Activated T-cell treated with anti-CD3 and anti-CD28 coated beads, Interleukin-2, amount 50 U/mL, for 4 hours (primary cell): ENCODE results near the gene C5AR2. TPM values are rescaled to one million over a fixed set of nuclear protein-coding genes. Genes with fewer than 3 reads are reported as not detected.
A peak's percentile ranks its signal among the peaks of the same experiment; 100 is the strongest.
"Not testable (repeated sequence)": the region's sequence is repeated elsewhere in the genome, so short reads cannot be mapped to it uniquely, and the experiment has no call there.

Experiments
- ATAC-seq, 2 donors: fragments of 200-7000 bp; cut with Tn5 transposase; one replicate each; pipeline ENCODE4 v1.10.0; 2021
- DNase-seq: peaks from one replicate; pipeline ENCODE4 v3.0.0-alpha.2; 2020
- H3K27me3 Mint-ChIP-seq: one replicate; pipeline ENCODE4 v1.8.0; 2021; ENCODE audit warnings: low read depth, mixed read lengths
- H3K36me3 Mint-ChIP-seq: one replicate; pipeline ENCODE4 v1.8.0; 2022; ENCODE audit warnings: mixed read lengths; ENCODE audit not compliant: insufficient read depth
- H3K4me1 Mint-ChIP-seq: one replicate; pipeline ENCODE4 v1.8.0; 2021; ENCODE audit warnings: low read depth, mixed read lengths
- H3K4me3 Mint-ChIP-seq: one replicate; pipeline ENCODE4 v1.8.0; 2021; ENCODE audit warnings: mild to moderate bottlenecking, moderate library complexity, mixed read lengths
- H3K9me3 Mint-ChIP-seq: one replicate; pipeline ENCODE4 v1.8.0; 2021; ENCODE audit warnings: mixed read lengths
- total RNA-seq, 3 donors: library from RNA; stranded (reverse); gene quantifications; one replicate each; pipeline ENCODE4 v1.2.1, GENCODE V29; 2021

C5AR2 gene
- total RNA-seq, 3 donors from 2014 or later, result not detected

- DNase-seq (no peak), ATAC-seq (no peak)
- Mint-ChIP-seq H3K9me3 (no peaks in the 10 kb centered on the region), H3K4me3 (no peak overlapping the region), H3K4me1 (peaks cover 10% of the 10 kb centered on the region), H3K27me3 (no peaks in the 10 kb centered on the region), H3K36me3 (no peaks in the 10 kb centered on the region)
Observed at GRCh38 chr19:47340477-47341208, 8.7 kb downstream of the C5AR2 start.

GRCh38 chr19:47341734-47342133 is 9.8 kb downstream of the C5AR2 start:
- DNase-seq (no peak), ATAC-seq (no peak)
- Mint-ChIP-seq H3K9me3 (no peaks in the 10 kb centered on the region), H3K4me1 (peaks cover under 1% of the 10 kb centered on the region), H3K4me3 (no peak overlapping the region), H3K27me3 (no peaks in the 10 kb centered on the region), H3K36me3 (no peaks in the 10 kb centered on the region)

DNA sequence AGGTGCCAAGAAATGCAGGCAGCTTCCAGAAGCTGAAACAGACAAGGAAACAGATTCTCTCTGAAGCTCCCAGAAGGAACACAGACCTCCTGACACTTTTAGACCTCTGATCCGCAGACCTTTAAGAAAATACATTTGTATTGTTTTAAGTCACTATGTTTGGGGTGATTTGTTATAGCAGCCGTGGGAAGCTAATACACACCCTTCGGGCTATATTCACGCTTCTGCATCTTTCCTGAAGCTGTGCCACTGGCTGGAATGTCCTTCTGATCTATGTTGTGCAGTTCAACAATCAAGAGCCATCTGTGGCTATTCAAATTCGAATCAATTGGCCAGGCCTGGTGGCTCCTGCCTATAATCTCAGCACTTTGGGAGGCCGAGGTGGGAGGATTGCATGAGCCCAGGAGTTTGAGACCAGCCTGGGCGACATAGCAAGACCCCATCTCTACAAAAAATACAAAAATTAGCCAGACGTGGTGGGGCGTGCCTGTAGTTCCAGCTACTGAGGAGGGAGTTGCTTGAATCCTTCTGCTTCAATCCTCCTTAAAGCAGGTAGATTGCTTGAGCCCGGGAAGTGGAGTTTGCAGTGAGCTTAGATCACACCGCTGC is 11.3 kb downstream of the C5AR2 start:
- Mint-ChIP-seq H3K36me3 (no peaks in the 10 kb centered on the region), H3K27me3 (no peaks in the 10 kb centered on the region), H3K4me1 (no peaks in the 10 kb centered on the region), H3K9me3 (no peaks in the 10 kb centered on the region), H3K4me3 (no peak overlapping the region)
- ATAC-seq, result no peak
- no peak for DNase-seq

DNA sequence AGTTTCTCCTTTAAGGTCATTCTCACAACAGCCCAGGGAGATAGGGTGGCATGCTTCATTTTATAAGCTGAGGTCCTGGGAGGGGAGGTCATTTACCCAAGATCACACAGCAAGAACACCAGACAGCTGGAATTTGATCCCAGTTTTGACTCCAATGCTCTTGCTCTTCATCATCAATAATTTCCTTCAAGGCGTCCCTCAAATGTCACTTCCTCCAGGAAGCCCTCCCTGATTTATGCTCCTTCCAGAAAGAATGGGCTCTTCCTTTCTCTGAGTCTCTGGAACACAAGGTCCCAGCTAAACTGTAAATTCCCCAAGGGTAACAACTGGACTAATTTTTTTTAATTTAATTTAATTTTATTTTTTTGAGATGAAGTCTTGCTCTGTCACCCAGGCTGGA is 12.4 kb downstream of the C5AR2 start:
- H3K4me1 Mint-ChIP-seq, result peaks cover 10% of the 10 kb centered on the region
- H3K9me3 Mint-ChIP-seq, result no peaks in the 10 kb centered on the region
- no peak for ATAC-seq

GRCh38 chr19:47346024-47346423 is 14.0 kb downstream of the C5AR2 start:
- ATAC-seq, DNase-seq, H3K4me3 Mint-ChIP-seq, H3K9me3 Mint-ChIP-seq, H3K27me3 Mint-ChIP-seq, H3K36me3 Mint-ChIP-seq: not testable (repeated sequence)
- H3K4me1 Mint-ChIP-seq, result peaks cover 23% of the 10 kb centered on the region

More for the DNA sequence above, 12.4 kb downstream of the C5AR2 start:
- no peak for DNase-seq
- Mint-ChIP-seq H3K4me3 (no peak overlapping the region), H3K27me3 (no peaks in the 10 kb centered on the region), H3K36me3 (no peaks in the 10 kb centered on the region)

GRCh38 chr19:47348819-47349795 is 17.1 kb downstream of the C5AR2 start, which contains the start of gene DHX34:
Gene DHX34 (plus strand): TSS chr19:47349315. CDS start chr19:47353031, 3,716 bp downstream.
- DNase-seq (peak; percentile 99), ATAC-seq (peak; percentile 97)
- Mint-ChIP-seq H3K27me3 (no peaks in the 10 kb centered on the region), H3K4me1 (peaks cover 36% of the 10 kb centered on the region), H3K36me3 (peaks cover 16% of the 10 kb centered on the region), H3K9me3 (peaks cover 4% of the 10 kb centered on the region), H3K4me3 (peak within 1 kb of the TSS; percentile 97)

DNA sequence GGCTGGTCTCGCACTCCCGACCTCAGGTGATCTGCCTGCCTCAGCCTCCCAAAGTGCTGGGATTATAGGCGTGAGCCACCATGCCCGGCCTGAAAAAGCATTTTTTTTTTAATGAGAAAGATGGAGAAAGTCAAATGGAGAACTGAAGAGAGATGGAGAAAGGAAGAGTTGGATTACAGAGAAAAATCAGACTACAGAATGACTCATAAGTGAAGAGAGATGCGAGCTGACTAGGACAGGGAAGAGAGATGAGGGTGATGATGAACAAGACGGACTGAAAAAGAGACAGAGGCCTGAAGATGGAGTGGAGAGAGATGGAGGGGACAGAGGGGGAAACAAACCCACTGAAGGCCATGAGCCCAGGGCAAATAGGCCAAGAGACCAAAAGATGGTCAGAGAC is 18.7 kb downstream of the C5AR2 start:
- H3K4me1 Mint-ChIP-seq, result peaks cover 36% of the 10 kb centered on the region
- DNase-seq (no peak), ATAC-seq (no peak)
- H3K4me3 Mint-ChIP-seq, result peak overlapping the region; percentile 97
- H3K9me3 Mint-ChIP-seq, result peaks cover 4% of the 10 kb centered on the region
- H3K27me3 Mint-ChIP-seq, result no peaks in the 10 kb centered on the region
- peaks cover 23% of the 10 kb centered on the region for H3K36me3 Mint-ChIP-seq

- Mint-ChIP-seq H3K4me1 (peaks cover 40% of the 10 kb centered on the region), H3K36me3 (peaks cover 30% of the 10 kb centered on the region), H3K4me3 (peak overlapping the region; percentile 46), H3K27me3 (no peaks in the 10 kb centered on the region), H3K9me3 (peaks cover 4% of the 10 kb centered on the region)
- DNase-seq (no peak), ATAC-seq (no peak)
Observed at GRCh38 chr19:47351548-47351947, 19.6 kb downstream of the C5AR2 start.

DNA sequence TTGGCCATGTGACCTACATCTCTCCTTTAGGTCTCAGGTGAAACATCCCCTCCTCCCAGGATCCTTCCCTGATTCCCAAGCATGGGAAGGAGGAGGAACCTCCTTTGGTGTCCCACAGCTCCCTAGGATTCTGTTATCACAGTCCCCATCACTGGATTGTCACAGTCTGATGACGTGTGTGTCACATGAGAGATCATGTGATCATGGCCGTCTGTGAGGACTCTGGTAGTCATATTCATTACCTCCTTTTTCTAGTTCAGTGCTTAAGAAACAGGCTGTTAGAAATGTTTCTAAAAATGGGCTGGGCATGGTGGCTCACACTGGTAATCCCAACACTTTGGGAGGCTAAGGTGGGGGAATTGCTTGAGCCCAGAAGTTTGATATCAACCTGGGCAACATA is 20.1 kb downstream of the C5AR2 start:
- no peak for DNase-seq
- H3K4me3 Mint-ChIP-seq, result no peak overlapping the region
- H3K27me3 Mint-ChIP-seq, result no peaks in the 10 kb centered on the region
- H3K4me1 Mint-ChIP-seq, result peaks cover 40% of the 10 kb centered on the region
- peaks cover 33% of the 10 kb centered on the region for H3K36me3 Mint-ChIP-seq
- peaks cover 4% of the 10 kb centered on the region for H3K9me3 Mint-ChIP-seq
- ATAC-seq, result no peak

DNA sequence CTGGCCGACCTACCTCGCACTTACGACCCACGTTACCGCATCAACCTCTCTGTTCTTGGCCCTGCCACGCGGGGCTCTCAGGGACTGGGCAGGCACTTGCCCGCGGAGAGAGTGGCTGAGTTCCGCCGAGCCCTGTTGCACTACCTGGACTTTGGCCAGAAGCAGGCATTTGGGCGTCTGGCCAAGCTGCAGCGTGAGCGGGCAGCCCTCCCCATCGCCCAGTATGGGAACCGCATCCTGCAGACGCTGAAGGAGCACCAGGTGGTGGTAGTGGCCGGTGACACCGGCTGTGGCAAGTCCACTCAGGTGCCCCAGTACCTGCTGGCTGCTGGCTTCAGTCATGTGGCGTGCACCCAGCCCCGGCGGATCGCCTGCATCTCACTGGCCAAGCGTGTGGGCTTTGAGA is 21.3 kb downstream of the C5AR2 start:
- H3K27me3 Mint-ChIP-seq, result no peaks in the 10 kb centered on the region
- DNase-seq (no peak), ATAC-seq (no peak)
- H3K36me3 Mint-ChIP-seq, result peaks cover 40% of the 10 kb centered on the region
- H3K4me1 Mint-ChIP-seq, result peaks cover 40% of the 10 kb centered on the region
- peaks cover 4% of the 10 kb centered on the region for H3K9me3 Mint-ChIP-seq
- no peak overlapping the region for H3K4me3 Mint-ChIP-seq

DNA sequence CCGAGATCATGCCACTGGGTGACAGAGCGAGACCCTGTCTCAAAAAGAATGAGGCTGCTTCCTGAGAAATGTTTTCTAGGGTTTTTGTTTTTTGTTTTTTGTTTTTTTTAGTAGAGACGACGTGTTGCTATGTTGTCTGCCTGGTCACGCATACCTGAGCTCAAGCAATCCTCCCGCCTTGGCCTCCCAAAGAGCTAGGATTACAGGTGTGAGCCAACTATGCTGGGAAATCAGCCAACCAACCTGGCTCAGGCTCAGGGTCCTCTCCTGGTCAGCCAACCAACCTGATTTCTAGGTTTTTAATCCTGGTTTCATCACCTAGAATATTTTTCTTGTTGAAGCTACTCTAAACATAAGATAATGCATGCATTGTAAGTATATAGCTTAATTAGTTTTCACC is 24.9 kb downstream of the C5AR2 start:
- DNase-seq (no peak), ATAC-seq (no peak)
- peaks cover 50% of the 10 kb centered on the region for H3K36me3 Mint-ChIP-seq
- no peaks in the 10 kb centered on the region for H3K9me3 Mint-ChIP-seq
- H3K4me1 Mint-ChIP-seq, result peaks cover 11% of the 10 kb centered on the region
- H3K27me3 Mint-ChIP-seq, result no peaks in the 10 kb centered on the region
- no peak overlapping the region for H3K4me3 Mint-ChIP-seq

DNA sequence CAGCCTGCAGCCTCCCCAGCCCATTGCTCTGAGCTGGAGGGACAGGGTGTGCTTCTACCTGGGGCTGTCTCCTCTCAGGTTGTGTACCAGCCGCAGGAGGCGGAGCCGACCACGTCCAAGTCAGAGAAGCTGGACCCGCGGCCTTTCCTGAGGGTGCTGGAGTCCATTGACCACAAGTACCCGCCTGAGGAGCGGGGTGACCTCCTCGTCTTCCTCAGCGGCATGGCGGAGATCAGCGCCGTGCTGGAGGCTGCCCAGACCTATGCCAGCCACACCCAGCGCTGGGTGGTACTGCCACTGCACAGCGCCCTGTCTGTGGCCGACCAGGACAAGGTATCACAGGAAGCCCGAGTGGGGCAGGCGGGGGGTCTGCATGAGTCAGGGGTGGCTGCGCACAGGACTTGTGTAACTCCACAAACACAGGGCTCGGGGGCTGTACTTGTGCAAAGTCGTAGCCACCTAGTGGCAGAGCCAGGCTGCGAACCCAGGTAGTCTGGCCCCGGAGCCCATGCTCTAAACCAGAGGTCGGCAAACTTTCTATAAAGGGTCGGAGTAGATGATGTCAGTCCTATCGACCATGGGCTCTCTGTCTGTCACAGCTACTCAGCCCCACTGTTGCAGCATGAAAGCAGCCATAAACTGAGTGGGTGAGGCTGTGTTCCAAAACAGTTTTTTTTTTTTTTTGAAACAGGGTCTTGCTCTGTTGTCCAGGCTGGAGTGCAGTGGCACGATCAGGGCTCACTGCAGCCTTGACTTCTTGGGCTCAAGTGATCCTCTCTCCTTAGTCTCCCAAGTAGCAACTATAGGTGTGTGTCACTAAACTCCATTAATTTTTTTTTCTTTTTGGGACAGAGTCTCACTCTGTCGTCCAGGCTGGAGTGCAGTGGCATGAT is 26.1 kb downstream of the C5AR2 start:
- no peaks in the 10 kb centered on the region for H3K9me3 Mint-ChIP-seq
- H3K36me3 Mint-ChIP-seq, result peaks cover 49% of the 10 kb centered on the region
- H3K27me3 Mint-ChIP-seq, result no peaks in the 10 kb centered on the region
- peaks cover 4% of the 10 kb centered on the region for H3K4me1 Mint-ChIP-seq
- DNase-seq, result no peak
- ATAC-seq, result no peak
- no peak overlapping the region for H3K4me3 Mint-ChIP-seq

DNA sequence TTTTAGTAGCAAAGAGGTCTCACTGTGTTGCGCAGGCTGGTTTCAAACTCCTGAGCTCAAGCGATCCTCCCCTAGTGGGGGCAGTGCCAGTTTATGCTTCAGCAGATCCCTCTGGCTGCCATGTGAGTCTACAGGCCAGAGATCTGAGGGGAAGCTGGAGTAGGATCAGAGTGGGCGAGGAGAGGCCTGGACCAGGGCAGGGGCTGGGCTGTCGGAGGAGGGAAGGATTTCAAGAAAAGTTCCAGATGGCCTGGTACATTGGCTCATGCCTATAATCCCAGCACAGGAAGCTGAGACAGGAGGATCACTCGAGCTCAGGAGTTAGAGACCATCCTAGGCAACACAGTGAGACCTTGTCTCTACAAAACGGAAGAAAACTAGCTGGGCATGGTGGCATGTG is 27.0 kb downstream of the C5AR2 start:
- no peak overlapping the region for H3K4me3 Mint-ChIP-seq
- H3K9me3 Mint-ChIP-seq, result no peaks in the 10 kb centered on the region
- DNase-seq, result no peak
- peaks cover 47% of the 10 kb centered on the region for H3K36me3 Mint-ChIP-seq
- ATAC-seq, result no peak
- peaks cover 4% of the 10 kb centered on the region for H3K4me1 Mint-ChIP-seq
- H3K27me3 Mint-ChIP-seq, result no peaks in the 10 kb centered on the region
